Hepatocyte (in vitro differentiated cells): ENCODE measurements around the gene PRRG1. TPM values are rescaled to one million over a fixed set of nuclear protein-coding genes. Genes with fewer than 3 reads are reported as not detected.

ENCODE experiments used
- DNase-seq: peaks from one replicate; pipeline ENCODE4 v3.0.0-alpha.2; 2016; ENCODE audit warnings: low spot score
- H2AFZ ChIP-seq: fragments of 200-600 bp; sonication (generic); 2 replicates; pipeline ENCODE4 v1.6.0; 2016; ENCODE audit warnings: antibody characterized with exemption, mild to moderate bottlenecking
- H3K27ac ChIP-seq: fragments of 200-600 bp; sonication (generic); 2 replicates; pipeline ENCODE4 v1.5.1; 2016; ENCODE audit warnings: mild to moderate bottlenecking
- H3K27me3 ChIP-seq: fragments of 200-600 bp; sonication (generic); 2 replicates; pipeline ENCODE4 v1.6.1; 2016
- H3K36me3 ChIP-seq: fragments of 200-600 bp; sonication (generic); replicated peaks from 2 replicates; pipeline ENCODE4 v1.5.1; 2016; ENCODE audit warnings: low read depth; ENCODE audit not compliant: insufficient read depth
- H3K4me1 ChIP-seq: fragments of 200-600 bp; sonication (generic); 2 replicates; pipeline ENCODE4 v1.5.1; 2016; ENCODE audit warnings: mild to moderate bottlenecking, moderate library complexity; ENCODE audit not compliant: insufficient read depth
- H3K4me2 ChIP-seq: fragments of 200-600 bp; sonication (generic); 2 replicates; pipeline ENCODE4 v1.6.0; 2016
- H3K4me3 ChIP-seq: fragments of 200-600 bp; sonication (generic); 2 replicates; pipeline ENCODE4 v1.5.1; 2016; ENCODE audit warnings: mild to moderate bottlenecking
- H3K79me2 ChIP-seq: fragments of 200-600 bp; sonication (generic); 2 replicates; pipeline ENCODE4 v1.6.0; 2017; ENCODE audit warnings: mild to moderate bottlenecking
- H3K9me2 ChIP-seq: fragments of 200-600 bp; sonication (generic); replicated peaks from 2 replicates; pipeline ENCODE4 v1.6.0; 2017; ENCODE audit warnings: mild to moderate bottlenecking; ENCODE audit not compliant: insufficient read depth
- H3K9me3 ChIP-seq: fragments of 200-600 bp; sonication (generic); 2 replicates; pipeline ENCODE4 v1.5.1; 2016; ENCODE audit warnings: low read depth, mild to moderate bottlenecking
- H4K20me1 ChIP-seq: fragments of 200-600 bp; sonication (generic); 2 replicates; pipeline ENCODE4 v1.6.0; 2016; ENCODE audit warnings: mild to moderate bottlenecking; ENCODE audit not compliant: insufficient read depth, poor library complexity, severe bottlenecking
- CTCF ChIP-seq: fragments of 200-600 bp; sonication (generic); IDR thresholded peaks from 2 replicates; pipeline ENCODE4 v1.5.1; 2016; ENCODE audit warnings: antibody characterized with exemption, mild to moderate bottlenecking; ENCODE audit not compliant: poor library complexity
- EZH2 ChIP-seq: fragments of 200-600 bp; sonication (generic); IDR thresholded peaks from 2 replicates; pipeline ENCODE4 v1.6.1; 2016; ENCODE audit warnings: antibody characterized with exemption, mild to moderate bottlenecking, borderline replicate concordance
- EZH2phosphoT487 ChIP-seq: fragments of 200-600 bp; sonication (generic); IDR thresholded peaks from one replicate; pipeline ENCODE4 v1.6.1; 2018; ENCODE audit warnings: antibody characterized with exemption, mild to moderate bottlenecking, low read depth, moderate library complexity; ENCODE audit not compliant: unreplicated experiment, severe bottlenecking
- WGBS: methylation state at CpG from one replicate; pipeline ENCODE4 v1.1.6; 2016; ENCODE audit warnings: low lambda C conversion rate; ENCODE audit errors: missing lambda C conversion rate; 5-methylcytosine and 5-hydroxymethylcytosine counted together
- polyA plus RNA-seq: library from polyadenylated mRNA; unstranded; fragments of >200 nt; fragmentation: Nextera tagmentation; extraction: Ambion mirVana; gene quantifications from 2 replicates; pipeline ENCODE4 v1.2.1, GENCODE V29; 2016
- total RNA-seq: library from RNA; depleted of rRNA; stranded (reverse); fragments of >200 nt; gene quantifications from 2 replicates; pipeline ENCODE4 v1.2.3, GENCODE V29; 2014

PRRG1 gene
- total and polyA plus RNA-seq, 2 experiments from 2014 or later, result 16.8 to 36.5 TPM

- H3K4me3 ChIP-seq, result no peak overlapping the region
- H3K36me3 ChIP-seq, result no peaks in the 10 kb centered on the region
- no peaks in the 10 kb centered on the region for H3K9me3 ChIP-seq
- peaks cover 12% of the 10 kb centered on the region for H3K4me1 ChIP-seq
- TF ChIP-seq EZH2phosphoT487 (no peak), EZH2 (no peak), CTCF (no peak)
- no peak for DNase-seq
- H3K4me2 ChIP-seq, result peak overlapping the region; percentile 11
- H3K9me2 ChIP-seq, result no peaks in the 10 kb centered on the region
- 39% methylated on average over 2 of the region's 2 CpGs for WGBS
- H3K27me3 ChIP-seq, result no peaks in the 10 kb centered on the region
- H3K79me2 ChIP-seq, result peaks cover 14% of the 10 kb centered on the region
- no peak overlapping the region for H2AFZ ChIP-seq
- H3K27ac ChIP-seq, result no peak overlapping the region
- no peaks in the 10 kb centered on the region for H4K20me1 ChIP-seq
These were observed 60.1 kb downstream of the PRRG1 start for GRCh38 chrX:37409278-37409677.

GRCh38 chrX:37420185-37420584, 71.0 kb downstream of the PRRG1 start:
- no peak for TF ChIP-seq EZH2
- no peak for TF ChIP-seq EZH2phosphoT487
- no peak for TF ChIP-seq CTCF
- Histone ChIP-seq H3K27me3 (no peaks in the 10 kb centered on the region), H3K79me2 (no peaks in the 10 kb centered on the region), H3K9me3 (no peaks in the 10 kb centered on the region), H2AFZ (no peak overlapping the region), H3K27ac (no peak overlapping the region), H3K4me2 (no peak overlapping the region), H3K9me2 (no peaks in the 10 kb centered on the region), H3K4me1 (no peaks in the 10 kb centered on the region), H3K36me3 (no peaks in the 10 kb centered on the region), H3K4me3 (no peak overlapping the region), H4K20me1 (no peaks in the 10 kb centered on the region)
- DNase-seq, result no peak

- Histone ChIP-seq H3K4me1 (no peaks in the 10 kb centered on the region), H3K4me2 (no peak overlapping the region), H3K4me3 (no peak overlapping the region), H4K20me1 (no peaks in the 10 kb centered on the region), H3K9me3 (no peaks in the 10 kb centered on the region), H3K9me2 (no peaks in the 10 kb centered on the region), H3K36me3 (no peaks in the 10 kb centered on the region), H3K79me2 (no peaks in the 10 kb centered on the region), H3K27ac (no peak overlapping the region), H2AFZ (no peak overlapping the region), H3K27me3 (no peaks in the 10 kb centered on the region)
- 94% methylated on average over 3 of the region's 3 CpGs for WGBS
- TF ChIP-seq EZH2phosphoT487, result no peak
- no peak for TF ChIP-seq EZH2
- TF ChIP-seq CTCF, result no peak
- DNase-seq, result no peak
These were observed 71.6 kb downstream of the PRRG1 start for GRCh38 chrX:37420756-37421155.

- TF ChIP-seq EZH2phosphoT487 (no peak), CTCF (no peak), EZH2 (no peak)
These were observed 74.9 kb downstream of the PRRG1 start for GRCh38 chrX:37424000-37424429.

More at GRCh38 chrX:37424000-37424429, 74.9 kb downstream of the PRRG1 start:
- Histone ChIP-seq H3K36me3 (no peaks in the 10 kb centered on the region), H4K20me1 (no peaks in the 10 kb centered on the region), H2AFZ (no peak overlapping the region), H3K9me3 (no peaks in the 10 kb centered on the region), H3K27me3 (no peaks in the 10 kb centered on the region), H3K4me1 (no peaks in the 10 kb centered on the region), H3K27ac (no peak overlapping the region), H3K4me2 (no peak overlapping the region), H3K4me3 (no peak overlapping the region), H3K9me2 (no peaks in the 10 kb centered on the region), H3K79me2 (no peaks in the 10 kb centered on the region)
- DNase-seq, result no peak
